ENCODE measurements around the gene OR5B3. TPM values are rescaled to one million over a fixed set of nuclear protein-coding genes. Genes with fewer than 3 reads are reported as not detected.

The OR5B3 gene
- total RNA-seq, 4 donors from 2014 or later: not detected

- Histone ChIP-seq H3K27ac (no peak within 1 kb of the TSS), H3K9me3 (no peaks in the 10 kb centered on the region), H3K4me1 (no peaks in the 10 kb centered on the region), H3K27me3 (no peaks in the 10 kb centered on the region), H3K36me3 (no peaks in the 10 kb centered on the region), H3K4me3 (replicated peaks in 1 of 3) (no peak within 1 kb of the TSS)
- DNase-seq: no peak
- no peak for TF ChIP-seq CTCF (IDR thresholded peaks at IDR 0.05)
- TF ChIP-seq POLR2A (IDR thresholded peaks at IDR 0.05): no peak
- intact Hi-C loops (cut with DNase I): no loop called here
- 49 to 57% methylated on average over 1 of the region's 1 CpG for WGBS, 2 donors
Measured at GRCh38 chr11:58358969-58359368, 47.7 kb downstream of the OR5B3 start, which contains the start of gene OR5B17. Gene OR5B17 (minus strand): TSS chr11:58359069. CDS start chr11:58359069, 0 bp downstream.

- no peaks in the 10 kb centered on the region for H3K4me1 ChIP-seq
- H3K27ac ChIP-seq: no peak overlapping the region
- H3K9me3 ChIP-seq: no peaks in the 10 kb centered on the region
- no peak overlapping the region for H3K4me3 ChIP-seq (replicated peaks in 1 of 3)
- 80 to 81% methylated on average over 3 of the region's 3 CpGs for WGBS, 2 donors
- no peaks in the 10 kb centered on the region for H3K27me3 ChIP-seq
- intact Hi-C loops (cut with DNase I): no loop called here
- DNase-seq: no peak
- TF ChIP-seq POLR2A (IDR thresholded peaks at IDR 0.05): no peak
- TF ChIP-seq CTCF (IDR thresholded peaks at IDR 0.05): no peak
- H3K36me3 ChIP-seq: no peaks in the 10 kb centered on the region
Measured at GRCh38 chr11:58354727-58355126, 51.9 kb downstream of the OR5B3 start.

Other genes starting within 250 kb of the OR5B3 start
- not detected for gene OR9Q2, start 217.8 kb downstream of the OR5B3 start, total RNA-seq
- gene OR1S2, start 202.7 kb downstream of the OR5B3 start, total RNA-seq: not detected
- not detected for gene OR1S1, start 194.2 kb downstream of the OR5B3 start, total RNA-seq
- gene OR10Q1, start 178.0 kb downstream of the OR5B3 start, total RNA-seq: not detected
- gene OR10W1, start 138.6 kb downstream of the OR5B3 start, total RNA-seq: not detected
- not detected for gene OR5B17, start 47.8 kb downstream of the OR5B3 start, total RNA-seq
- gene OR5B2, start 21.2 kb upstream of the OR5B3 start, total RNA-seq: not detected
- gene OR5B12, start 35.4 kb upstream of the OR5B3 start, total RNA-seq: not detected
- gene OR5B21, start 101.2 kb upstream of the OR5B3 start, total RNA-seq: not detected
- gene LPXN, start 169.0 kb upstream of the OR5B3 start, total RNA-seq: 10 to 100 TPM in 2 of 4 donors, 1 to 10 TPM in 2; 5.8 to 14.4 (median 9.4) TPM
- 10 to 100 TPM; 49.8 to 63.7 (median 59.1) TPM for gene ZFP91, start 172.2 kb upstream of the OR5B3 start, total RNA-seq
- gene CNTF, start 215.8 kb upstream of the OR5B3 start, total RNA-seq: 1 to 10 TPM; 1.6 to 5.0 (median 1.7) TPM